Right renal cortex interstitium (tissue), 3 donors: ENCODE results near the gene ROM1. TPM values are rescaled to one million over a fixed set of nuclear protein-coding genes. Genes with fewer than 3 reads are reported as not detected.
"Not testable (repeated sequence)": the region's sequence is repeated elsewhere in the genome, so short reads cannot be mapped to it uniquely, and the experiment has no call there.

ENCODE experiments used
- DNase-seq, 3 donors: peaks; one replicate each; pipeline ENCODE4 v3.0.0-alpha.2; 2013; ENCODE audit warnings: low read depth in 3 of 3, low spot score in 2 of 3
- polyA plus RNA-seq, 3 donors: library from polyadenylated mRNA; unstranded; fragments of 120-200 nt; gene quantifications; one replicate each; pipeline ENCODE4 v1.2.1, GENCODE V29; 2013; ENCODE audit not compliant: insufficient read length in 3 of 3

ROM1 gene
- polyA plus RNA-seq, 3 donors = 2.7 to 3.6 (median 3.6) TPM

DNA sequence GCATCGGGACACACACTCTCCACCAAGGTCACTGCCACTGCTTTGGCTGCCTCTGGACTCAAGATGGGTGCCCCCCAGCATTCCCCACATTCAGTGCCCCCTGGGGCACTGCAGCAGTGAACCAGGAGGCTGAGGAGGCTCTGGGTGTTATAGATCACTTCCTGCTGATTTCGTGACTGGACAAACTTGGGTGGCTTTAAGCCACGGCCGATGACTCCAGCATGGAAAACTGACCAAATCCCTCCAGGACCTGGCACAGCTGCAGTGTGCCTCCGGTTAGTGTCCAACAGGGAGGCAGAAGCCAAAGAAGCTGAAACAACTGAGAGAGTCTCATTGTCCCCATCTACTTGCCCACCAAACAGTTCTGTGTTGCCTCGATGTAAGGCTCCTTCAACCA is 34.5 kb downstream of the ROM1 start:
- DNase-seq = no peak

DNA sequence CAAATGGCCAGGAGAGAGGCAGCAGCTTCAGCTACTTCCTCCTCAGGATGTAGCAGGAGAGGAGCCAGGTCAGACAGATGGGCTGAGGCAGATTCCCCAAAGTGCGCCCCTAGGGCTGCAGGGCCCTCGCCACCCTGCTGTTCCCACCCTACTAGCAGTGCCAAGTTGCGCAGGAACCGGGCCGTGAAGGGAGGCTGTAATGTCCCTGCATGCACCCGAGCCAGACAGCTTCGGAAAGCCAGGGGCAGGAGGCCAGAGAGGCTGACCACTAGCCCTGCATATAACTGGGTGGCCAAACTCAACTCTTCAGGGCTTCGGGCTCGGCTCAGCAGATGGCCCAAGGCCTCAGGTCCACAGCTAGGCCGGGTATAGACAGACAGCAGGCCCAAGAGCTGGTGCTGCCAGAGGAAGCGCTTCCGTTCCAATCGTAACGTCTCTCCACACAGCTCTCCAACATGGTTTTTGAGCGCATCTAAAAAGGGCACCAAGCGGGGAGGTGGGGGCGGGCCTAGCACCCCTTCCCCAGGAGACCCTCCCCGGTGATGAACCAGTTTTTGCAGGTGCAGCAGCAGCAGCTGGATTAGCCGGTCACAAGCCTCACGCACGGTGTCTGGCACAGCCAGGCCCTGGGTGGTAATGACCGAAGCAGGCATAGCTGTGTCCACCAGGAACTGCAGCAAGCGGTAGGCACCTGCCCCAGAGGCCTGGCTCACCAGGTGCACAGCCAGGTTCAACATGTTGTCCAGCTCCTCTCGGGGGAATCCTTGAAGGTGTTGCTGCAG is 35.3 kb downstream of the ROM1 start:
- DNase-seq = no peak

DNA sequence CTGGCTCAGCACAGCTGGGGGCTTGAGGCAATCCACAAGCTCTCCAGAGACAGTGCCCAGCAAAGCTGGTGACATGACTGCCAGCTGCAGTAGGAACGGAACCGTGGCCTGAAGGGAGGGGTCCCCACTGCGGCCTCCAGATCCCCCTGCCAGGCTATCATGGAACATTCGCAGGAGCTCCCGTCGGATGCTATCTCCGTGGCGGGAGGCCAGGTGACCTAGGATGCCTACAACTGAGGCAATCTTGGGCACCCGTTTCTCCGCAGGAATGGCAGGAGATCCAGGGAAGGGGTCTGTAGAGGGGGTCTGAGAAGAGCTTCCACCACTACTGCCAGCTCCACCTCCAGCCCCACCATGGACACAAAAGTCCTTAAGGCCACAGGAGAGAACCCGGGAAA is 35.9 kb downstream of the ROM1 start:
- DNase-seq = no peak

DNA sequence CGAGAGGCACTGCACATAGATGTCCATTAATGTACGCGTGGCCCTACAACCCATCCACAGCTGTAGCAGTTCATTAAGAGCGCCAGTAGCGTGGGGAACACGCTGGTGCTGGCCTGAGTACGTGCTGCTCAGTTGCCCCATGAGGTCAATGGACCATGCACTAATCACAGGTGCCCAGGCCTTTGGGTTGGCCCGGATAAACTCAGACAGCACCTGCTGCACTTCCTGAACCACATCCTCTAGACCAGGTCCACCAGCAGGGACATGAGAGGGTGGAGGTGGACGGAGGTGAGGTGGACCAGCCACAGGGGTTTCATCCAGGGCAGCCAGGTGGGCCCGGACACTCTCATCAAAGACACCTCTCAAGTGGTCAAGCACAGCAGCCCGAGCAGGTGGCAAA is 36.4 kb downstream of the ROM1 start:
- DNase-seq = no peak

DNA sequence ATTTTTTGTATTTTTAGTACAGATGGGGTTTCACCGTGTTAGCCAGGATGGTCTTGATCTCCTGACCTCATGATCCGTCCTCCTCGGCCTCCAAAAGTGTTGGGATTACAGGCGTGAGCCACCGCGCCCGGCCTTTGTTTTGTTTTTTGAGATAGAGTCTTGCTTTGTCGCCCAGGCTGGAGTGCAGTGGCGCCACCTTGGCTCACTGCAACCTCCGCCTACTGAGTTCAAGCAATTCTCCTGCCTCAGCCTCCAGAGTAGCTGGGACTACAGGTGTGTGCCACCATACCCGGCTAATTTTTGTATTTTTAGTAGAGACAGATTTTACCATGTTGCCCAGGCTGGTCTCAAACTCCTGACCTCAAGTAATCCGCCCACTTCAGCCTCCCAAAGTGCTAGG is 37.2 kb downstream of the ROM1 start:
- DNase-seq = not testable (repeated sequence)

DNA sequence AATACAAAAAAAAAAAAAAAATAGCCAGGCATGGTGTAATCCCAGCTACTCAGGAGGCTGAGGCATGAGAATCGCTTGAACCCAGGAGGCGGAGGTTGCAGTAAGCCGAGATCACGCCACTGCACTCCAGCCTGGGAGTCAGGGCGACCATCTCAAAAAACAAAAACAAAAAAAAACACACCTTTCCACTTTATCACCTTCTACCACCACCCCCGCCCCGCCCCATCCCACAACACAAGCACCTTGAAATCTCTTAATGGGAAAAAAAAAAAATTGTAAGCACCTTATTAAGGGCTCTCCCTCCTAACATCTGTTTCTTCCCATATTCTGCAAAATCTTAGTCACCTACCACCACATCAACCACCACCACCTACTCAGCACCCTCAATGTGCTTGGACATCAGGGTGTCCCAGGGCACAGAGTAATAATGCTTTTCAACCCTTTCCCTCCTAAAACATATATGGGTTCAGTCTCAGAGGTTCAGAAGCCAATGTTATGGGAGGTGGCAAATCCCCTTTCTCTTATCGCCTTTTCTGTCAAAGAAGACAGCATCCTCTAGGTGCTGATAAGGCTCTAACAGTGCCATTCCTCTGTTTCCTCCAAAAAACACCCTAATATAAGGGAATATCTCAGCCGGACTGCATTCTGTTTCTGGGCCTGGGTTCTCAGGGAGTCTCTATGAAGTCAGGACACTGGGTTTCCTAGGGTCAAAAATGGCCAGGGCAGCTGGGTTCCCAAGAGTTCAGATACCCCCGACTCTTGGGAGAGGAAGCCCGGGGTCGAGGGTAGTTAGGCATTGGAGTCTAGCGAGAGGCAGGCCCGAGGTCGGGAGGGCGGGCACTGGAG is 39.3 kb downstream of the ROM1 start:
- DNase-seq = no peak

DNA sequence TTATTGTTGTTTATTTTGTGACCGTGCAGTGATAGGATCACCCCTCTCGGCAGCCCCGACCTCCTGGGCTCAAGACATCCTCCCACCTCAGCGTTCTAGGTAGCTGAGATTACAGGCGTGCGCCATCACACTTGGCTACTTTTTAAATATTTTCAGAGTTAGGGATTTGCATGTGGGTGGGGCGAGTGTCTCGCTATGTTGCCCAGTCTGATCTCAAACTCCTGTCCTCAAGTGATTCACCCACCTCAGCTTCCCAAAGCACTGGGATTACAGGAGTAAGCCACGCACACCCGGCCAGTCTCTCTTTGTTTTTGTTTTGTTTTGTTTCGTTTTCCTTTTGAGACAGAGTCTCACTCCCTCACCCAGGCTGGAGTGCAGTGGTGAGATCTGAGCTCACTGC is 41.2 kb downstream of the ROM1 start:
- no peak for DNase-seq

DNA sequence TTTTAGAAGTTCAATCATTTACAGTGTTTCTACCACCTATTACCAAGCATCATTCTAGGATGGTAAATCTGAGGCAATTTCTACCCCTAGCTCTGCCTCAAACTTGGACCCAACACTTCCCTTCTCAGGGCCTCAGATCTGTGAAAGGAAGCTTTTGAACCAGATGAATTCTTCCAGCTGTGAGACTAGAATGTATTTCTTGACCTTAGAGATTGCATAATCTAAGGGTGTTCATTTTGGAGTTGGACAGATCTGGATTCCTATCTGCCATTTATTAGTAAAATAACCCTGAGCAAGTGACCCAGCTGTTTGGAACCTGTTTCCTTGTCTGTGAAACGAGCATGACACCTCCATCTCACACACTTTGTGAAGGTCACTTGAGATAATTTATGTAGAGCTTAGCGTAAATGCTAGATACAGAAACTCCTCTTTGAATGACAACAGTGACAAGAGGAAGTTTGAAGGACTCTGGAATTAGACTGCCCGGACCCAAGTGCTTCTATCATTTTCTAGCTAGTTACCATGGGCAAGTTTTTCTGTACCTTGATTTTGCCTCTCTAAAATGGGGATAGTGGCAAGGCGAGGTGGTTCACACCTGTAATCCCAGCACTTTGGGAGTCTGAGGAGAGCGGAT is 43.9 kb downstream of the ROM1 start:
- DNase-seq = no peak

DNA sequence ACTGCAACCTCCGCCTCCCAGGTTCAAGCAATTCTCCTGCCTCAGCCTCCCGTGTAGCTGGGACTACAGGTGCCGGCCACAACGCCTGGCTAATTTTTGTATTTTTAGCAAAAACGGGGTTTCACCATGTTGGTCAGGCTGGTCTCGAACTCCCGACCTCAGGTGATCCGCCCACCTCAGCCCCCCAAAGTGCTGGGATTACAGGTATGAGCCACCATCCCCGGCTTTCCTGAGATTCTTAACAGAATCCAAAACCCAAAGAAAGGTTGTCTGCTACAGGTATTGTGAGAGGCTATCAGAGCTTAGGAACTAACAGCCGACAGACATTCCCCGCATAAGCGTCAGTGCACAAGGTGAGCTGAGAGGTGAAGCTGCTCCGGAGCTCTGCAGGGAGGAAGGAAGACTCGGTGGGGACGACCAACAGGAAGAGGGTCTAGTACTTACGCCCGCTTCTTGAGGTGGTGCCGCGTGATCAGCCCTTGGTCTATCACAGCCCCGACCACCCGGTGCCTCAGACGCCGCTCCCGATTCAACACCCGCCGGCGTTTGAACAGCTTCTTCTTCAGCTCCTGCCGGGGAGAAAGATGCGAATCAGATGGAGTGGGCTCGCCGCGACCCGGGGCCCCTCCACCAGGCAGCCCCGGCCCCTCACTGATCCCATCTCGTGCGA is 51.5 kb downstream of the ROM1 start:
- peak in 1 of 3 donors; percentile 68 for DNase-seq

Other genes starting within 250 kb of the ROM1 start
- not detected for gene SCGB1A1, start 194.2 kb upstream of the ROM1 start, polyA plus RNA-seq
- 100 to 1,000 TPM; 204 to 222 (median 220) TPM for gene AHNAK, start 66.5 kb upstream of the ROM1 start, polyA plus RNA-seq
- gene EEF1G, start 39.4 kb upstream of the ROM1 start, polyA plus RNA-seq = 1,000 to 10,000 TPM; 2,168 to 2,372 (median 2,294) TPM
- 10 to 100 TPM; 17.9 to 21.5 (median 19.0) TPM for gene TUT1, start 21.7 kb upstream of the ROM1 start, polyA plus RNA-seq
- gene MTA2, start 11.4 kb upstream of the ROM1 start, polyA plus RNA-seq = 10 to 100 TPM; 90.2 to 96.7 (median 96.2) TPM
- 10 to 100 TPM; 24.4 to 32.6 (median 26.1) TPM for gene EML3, start 482 bp upstream of the ROM1 start, polyA plus RNA-seq
- 10 to 100 TPM; 23.1 to 27.0 (median 25.0) TPM for gene B3GAT3, start 8.7 kb downstream of the ROM1 start, polyA plus RNA-seq
- gene GANAB, start 33.4 kb downstream of the ROM1 start, polyA plus RNA-seq = 100 to 1,000 TPM; 390 to 407 (median 396) TPM
- gene INTS5, start 40.0 kb downstream of the ROM1 start, polyA plus RNA-seq = 10 to 100 TPM; 19.0 to 21.3 (median 19.4) TPM
- gene C11orf98, start 52.0 kb downstream of the ROM1 start, polyA plus RNA-seq = 10 to 100 TPM; 47.0 to 57.9 (median 51.7) TPM
- 1 to 10 TPM; 3.9 to 5.6 (median 4.3) TPM for gene CSKMT, start 52.1 kb downstream of the ROM1 start, polyA plus RNA-seq
- gene UQCC3, start 58.4 kb downstream of the ROM1 start, polyA plus RNA-seq = 1 to 10 TPM; 6.6 to 8.4 (median 6.8) TPM
- gene LBHD1, start 59.0 kb downstream of the ROM1 start, polyA plus RNA-seq = 1 to 10 TPM; 5.4 to 8.2 (median 6.1) TPM
- 100 to 1,000 TPM; 160 to 169 (median 161) TPM for gene UBXN1, start 65.8 kb downstream of the ROM1 start, polyA plus RNA-seq
- gene LRRN4CL, start 76.3 kb downstream of the ROM1 start, polyA plus RNA-seq = under 1 TPM; 0.78 to 0.95 (median 0.85) TPM
- 10 to 100 TPM; 65.2 to 74.4 (median 71.1) TPM for gene BSCL2, start 94.2 kb downstream of the ROM1 start, polyA plus RNA-seq
- gene GNG3, start 94.4 kb downstream of the ROM1 start, polyA plus RNA-seq = 1 to 10 TPM; 1.5 to 1.9 (median 1.7) TPM
- gene HNRNPUL2, start 114.2 kb downstream of the ROM1 start, polyA plus RNA-seq = 10 to 100 TPM; 78.7 to 83.8 (median 81.4) TPM
- gene TTC9C, start 115.2 kb downstream of the ROM1 start, polyA plus RNA-seq = 10 to 100 TPM; 35.2 to 42.4 (median 38.0) TPM
- 1 to 10 TPM; 6.8 to 9.1 (median 7.0) TPM for gene ZBTB3, start 140.9 kb downstream of the ROM1 start, polyA plus RNA-seq
- gene POLR2G, start 148.3 kb downstream of the ROM1 start, polyA plus RNA-seq = 100 to 1,000 TPM; 173 to 180 (median 179) TPM
- gene TAF6L, start 158.1 kb downstream of the ROM1 start, polyA plus RNA-seq = 10 to 100 TPM; 27.9 to 30.9 (median 28.4) TPM
- gene TMEM179B, start 174.1 kb downstream of the ROM1 start, polyA plus RNA-seq = 10 to 100 TPM; 66.4 to 71.6 (median 67.9) TPM
- gene TMEM223, start 178.7 kb downstream of the ROM1 start, polyA plus RNA-seq = 10 to 100 TPM; 22.5 to 26.6 (median 26.3) TPM
- 100 to 1,000 TPM; 107 to 140 (median 121) TPM for gene NXF1, start 192.2 kb downstream of the ROM1 start, polyA plus RNA-seq
- gene STX5, start 218.8 kb downstream of the ROM1 start, polyA plus RNA-seq = 10 to 100 TPM; 50.3 to 54.5 (median 51.4) TPM
- under 1 TPM; 0.28 to 0.43 (median 0.33) TPM for gene TEX54, start 219.6 kb downstream of the ROM1 start, polyA plus RNA-seq
- gene WDR74, start 226.3 kb downstream of the ROM1 start, polyA plus RNA-seq = 10 to 100 TPM; 31.2 to 36.0 (median 33.7) TPM